ENCODE results near the gene GDF10. TPM values are rescaled to one million over a fixed set of nuclear protein-coding genes. Genes with fewer than 3 reads are reported as not detected.
A peak's percentile ranks its signal among the peaks of the same experiment; 100 is the strongest.

GDF10 gene
- total and polyA plus RNA-seq, 10 donors: 0.02 to 0.35 (median 0.20) TPM; not detected in 3

DNA sequence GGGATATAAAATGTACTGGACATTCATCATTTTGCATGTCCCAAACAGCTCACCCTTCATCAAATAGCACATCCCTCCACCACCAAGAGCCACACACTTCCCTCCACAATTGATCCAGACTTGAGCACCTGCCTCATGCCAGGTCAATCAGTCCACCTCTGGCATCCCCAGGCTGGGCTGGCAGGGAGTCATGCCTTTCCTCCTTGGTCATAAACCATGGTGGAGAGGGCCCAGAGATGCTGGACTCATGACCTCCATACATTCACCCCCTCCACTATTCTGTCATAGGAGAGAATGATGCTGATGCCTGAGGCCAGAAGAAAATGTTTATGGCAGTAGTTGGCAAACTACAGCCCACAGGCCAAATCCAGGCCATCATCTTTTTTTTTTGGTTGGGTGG is 16.1 kb upstream of the GDF10 start:
- intact Hi-C loops (cut with DNase I; ENCODE audit: low total_unique reads): no loop called here
- DNase-seq: no peak
- H3K36me3 ChIP-seq: no peaks in the 10 kb centered on the region
- peaks cover 0 to 20% (median 0%) of the 10 kb centered on the region in 6 donors for H3K4me1 ChIP-seq
- TF ChIP-seq POLR2AphosphoS5 (IDR thresholded peaks at IDR 0.05): no peak
- TF ChIP-seq POLR2A (IDR thresholded peaks at IDR 0.05): no peak
- TF ChIP-seq, protein P1, sequence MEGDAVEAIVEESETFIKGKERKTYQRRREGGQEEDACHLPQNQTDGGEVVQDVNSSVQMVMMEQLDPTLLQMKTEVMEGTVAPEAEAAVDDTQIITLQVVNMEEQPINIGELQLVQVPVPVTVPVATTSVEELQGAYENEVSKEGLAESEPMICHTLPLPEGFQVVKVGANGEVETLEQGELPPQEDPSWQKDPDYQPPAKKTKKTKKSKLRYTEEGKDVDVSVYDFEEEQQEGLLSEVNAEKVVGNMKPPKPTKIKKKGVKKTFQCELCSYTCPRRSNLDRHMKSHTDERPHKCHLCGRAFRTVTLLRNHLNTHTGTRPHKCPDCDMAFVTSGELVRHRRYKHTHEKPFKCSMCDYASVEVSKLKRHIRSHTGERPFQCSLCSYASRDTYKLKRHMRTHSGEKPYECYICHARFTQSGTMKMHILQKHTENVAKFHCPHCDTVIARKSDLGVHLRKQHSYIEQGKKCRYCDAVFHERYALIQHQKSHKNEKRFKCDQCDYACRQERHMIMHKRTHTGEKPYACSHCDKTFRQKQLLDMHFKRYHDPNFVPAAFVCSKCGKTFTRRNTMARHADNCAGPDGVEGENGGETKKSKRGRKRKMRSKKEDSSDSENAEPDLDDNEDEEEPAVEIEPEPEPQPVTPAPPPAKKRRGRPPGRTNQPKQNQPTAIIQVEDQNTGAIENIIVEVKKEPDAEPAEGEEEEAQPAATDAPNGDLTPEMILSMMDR (IDR thresholded peaks at IDR 0.05 in 8 of 11, conservative IDR thresholded peaks at IDR 0.05 in 3 of 11): no peak
- no peak overlapping the region for H3K27ac ChIP-seq
- no peaks in the 10 kb centered on the region for H3K9me3 ChIP-seq
- H3K4me3 ChIP-seq: no peak overlapping the region
- H3K27me3 ChIP-seq (replicated peaks in 1 of 7): peaks cover 0 to 2% (median 0%) of the 10 kb centered on the region in 7 donors

DNA sequence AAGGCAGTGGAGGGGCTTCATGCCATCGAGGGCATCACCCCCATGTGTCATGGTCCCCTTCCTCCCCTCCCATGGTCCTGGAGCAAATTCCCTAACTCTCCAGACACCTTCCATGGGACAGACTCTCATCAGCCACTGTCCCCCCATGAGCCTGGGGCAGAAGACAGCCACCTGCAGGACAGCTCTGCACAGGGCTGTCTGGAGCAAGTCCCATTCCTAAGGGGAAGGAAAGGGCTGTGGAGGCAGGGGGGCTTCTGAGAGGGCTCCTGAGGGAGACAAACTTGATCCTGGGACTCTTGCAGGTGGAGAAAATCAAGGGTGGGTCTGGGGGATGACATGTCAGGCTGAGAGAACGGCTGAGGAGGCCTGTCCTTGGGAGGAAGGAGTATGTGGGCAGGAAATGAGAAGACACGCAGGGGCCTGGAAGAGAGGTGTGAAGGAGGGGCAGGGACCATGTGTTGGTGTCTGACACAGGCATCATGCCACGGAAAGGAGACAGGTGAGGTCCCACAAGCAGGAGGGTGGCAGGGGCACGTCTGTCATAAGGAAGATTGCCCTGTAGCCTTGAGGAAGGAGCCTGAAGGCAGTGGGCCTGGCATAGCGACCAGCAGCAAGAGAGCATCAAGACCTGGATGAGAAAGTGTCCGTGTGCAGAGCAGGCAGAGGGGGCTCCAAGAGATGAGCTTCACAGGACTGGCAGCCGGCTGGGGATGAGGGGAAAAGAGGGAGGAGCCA is 14.4 kb upstream of the GDF10 start:
- DNase-seq: no peak
- Histone ChIP-seq H3K27me3 (replicated peaks in 1 of 7) (peaks cover 0 to 9% (median 0%) of the 10 kb centered on the region in 7 donors), H3K36me3 (no peaks in the 10 kb centered on the region), H3K27ac (no peak overlapping the region), H3K4me3 (no peak overlapping the region), H3K9me3 (no peaks in the 10 kb centered on the region), H3K4me1 (peaks cover 0 to 20% (median 0%) of the 10 kb centered on the region in 6 donors)
- intact Hi-C loops (cut with DNase I; ENCODE audit: low total_unique reads): no loop called here
- TF ChIP-seq, protein P1 (IDR thresholded peaks at IDR 0.05 in 8 of 11, conservative IDR thresholded peaks at IDR 0.05 in 3 of 11): no peak
- TF ChIP-seq POLR2AphosphoS5 (IDR thresholded peaks at IDR 0.05): no peak
- no peak for TF ChIP-seq POLR2A (IDR thresholded peaks at IDR 0.05)
- WGBS, 5 donors: 65 to 73% (median 67%) methylated on average over 8 of the region's 8 CpGs

DNA sequence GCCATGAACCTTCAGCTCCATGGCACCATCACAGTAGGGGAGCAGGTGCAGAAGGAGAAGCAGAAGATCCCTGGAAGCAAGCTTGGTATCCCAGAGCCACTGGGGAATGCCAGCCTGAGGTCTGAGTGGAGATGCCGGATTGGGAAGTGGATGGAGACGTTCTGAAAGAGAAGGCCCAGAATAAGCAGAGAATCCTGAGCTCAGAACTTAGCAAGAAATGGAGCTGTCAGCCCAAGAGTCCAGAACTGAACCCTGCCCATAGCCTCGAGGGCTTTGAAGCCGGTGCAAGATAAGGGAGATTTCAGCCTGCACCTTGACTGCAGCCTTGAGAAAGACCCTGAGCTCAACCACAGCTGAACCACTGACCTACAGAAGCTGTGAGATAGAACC is 13.9 kb upstream of the GDF10 start:
- no peak overlapping the region for H3K4me3 ChIP-seq
- DNase-seq: no peak
- TF ChIP-seq POLR2AphosphoS5 (IDR thresholded peaks at IDR 0.05) (no peak), POLR2A (IDR thresholded peaks at IDR 0.05) (no peak)
- TF ChIP-seq, protein P1 (IDR thresholded peaks at IDR 0.05 in 8 of 11, conservative IDR thresholded peaks at IDR 0.05 in 3 of 11): no peak
- intact Hi-C loops (cut with DNase I; ENCODE audit: low total_unique reads): no loop called here
- H3K9me3 ChIP-seq: no peaks in the 10 kb centered on the region
- H3K4me1 ChIP-seq: peaks cover 0 to 20% (median 0%) of the 10 kb centered on the region in 6 donors
- WGBS, 5 donors: 77 to 84% (median 81%) methylated on average over 4 of the region's 4 CpGs
- no peak overlapping the region for H3K27ac ChIP-seq
- H3K36me3 ChIP-seq: no peaks in the 10 kb centered on the region
- peaks cover 0 to 9% (median 0%) of the 10 kb centered on the region in 7 donors for H3K27me3 ChIP-seq (replicated peaks in 1 of 7)

DNA sequence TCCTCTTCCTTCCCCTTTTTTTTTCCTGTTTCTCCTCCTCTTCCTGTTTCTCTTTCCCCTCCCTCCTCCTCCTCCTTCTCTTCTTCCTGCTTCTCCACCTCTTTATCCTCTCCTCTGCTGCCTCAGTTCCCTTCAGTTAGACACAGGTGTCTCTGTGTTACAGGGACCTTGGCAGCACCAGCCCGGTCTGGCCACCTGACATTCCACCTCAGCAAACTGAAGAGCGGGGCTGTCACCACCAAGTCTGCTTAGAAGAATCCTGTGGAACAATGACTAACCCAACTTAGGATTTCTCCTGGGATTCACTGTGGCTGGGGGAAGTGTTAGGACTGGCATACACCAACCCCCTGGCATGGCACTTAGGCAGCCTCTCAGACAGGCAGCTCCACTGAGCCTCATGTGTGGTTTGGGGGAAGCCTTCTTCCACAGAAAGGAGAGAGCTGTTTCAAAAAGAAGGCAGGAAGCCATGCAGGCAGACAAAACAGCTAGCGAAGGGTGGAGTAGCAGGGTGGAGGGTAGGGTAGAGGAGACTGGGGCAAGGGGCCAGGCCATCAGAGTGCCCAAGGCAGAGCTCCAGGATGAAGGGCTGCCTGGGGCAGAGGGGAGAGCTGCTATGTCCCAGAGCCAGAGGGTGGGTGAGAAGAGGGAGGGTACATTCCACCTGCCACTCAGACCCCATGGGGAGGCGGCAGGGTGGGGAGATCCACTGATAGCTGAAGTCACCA is 13.2 kb upstream of the GDF10 start:
- Histone ChIP-seq H3K27me3 (replicated peaks in 1 of 7) (peaks cover 0 to 9% (median 0%) of the 10 kb centered on the region in 7 donors), H3K36me3 (no peaks in the 10 kb centered on the region), H3K9me3 (no peaks in the 10 kb centered on the region), H3K27ac (no peak overlapping the region), H3K4me1 (peaks cover 0 to 20% (median 0%) of the 10 kb centered on the region in 6 donors), H3K4me3 (no peak overlapping the region)
- no peak for TF ChIP-seq POLR2AphosphoS5 (IDR thresholded peaks at IDR 0.05)
- TF ChIP-seq, protein P1 (IDR thresholded peaks at IDR 0.05 in 8 of 11, conservative IDR thresholded peaks at IDR 0.05 in 3 of 11): no peak
- no peak for TF ChIP-seq POLR2A (IDR thresholded peaks at IDR 0.05)
- DNase-seq: peak; percentile 61
- intact Hi-C loops (cut with DNase I; ENCODE audit: low total_unique reads): no loop called here
- 85 to 95% (median 86%) methylated on average over 4 of the region's 4 CpGs for WGBS, 5 donors
